Progenitor cell of endocrine pancreas (in vitro differentiated cells): Measurements from ENCODE around the gene GABBR2. TPM values are rescaled to one million over a fixed set of nuclear protein-coding genes. Genes with fewer than 3 reads are reported as not detected.

ENCODE experiments used
- DNase-seq: peaks from one replicate; pipeline ENCODE4 v3.0.0; 2021; ENCODE audit warnings: low spot score; ENCODE audit not compliant: unreplicated experiment
- H3K27ac Mint-ChIP-seq: 2 replicates; pipeline ENCODE4 v1.8.0; 2021; ENCODE audit warnings: mild to moderate bottlenecking, moderate library complexity, mixed read lengths
- H3K27me3 Mint-ChIP-seq: 2 replicates; pipeline ENCODE4 v1.8.0; 2021; ENCODE audit warnings: mixed read lengths
- H3K36me3 Mint-ChIP-seq: 2 replicates; pipeline ENCODE4 v1.8.0; 2022; ENCODE audit warnings: mixed read lengths; ENCODE audit not compliant: insufficient read depth
- H3K4me1 Mint-ChIP-seq: 2 replicates; pipeline ENCODE4 v1.8.0; 2021; ENCODE audit warnings: low read depth, mixed read lengths
- H3K4me3 Mint-ChIP-seq: 2 replicates; pipeline ENCODE4 v1.8.0; 2021; ENCODE audit warnings: low read depth, mild to moderate bottlenecking, moderate library complexity, mixed read lengths
- H3K9me3 Mint-ChIP-seq: 2 replicates; pipeline ENCODE4 v1.8.0; 2021; ENCODE audit warnings: low read depth, mixed read lengths
- CTCF ChIP-seq: fragments of 200-600 bp; sonication (generic); IDR thresholded peaks from one replicate; pipeline ENCODE4 v1.5.0; 2021; ENCODE audit warnings: antibody characterized with exemption, mild to moderate bottlenecking; ENCODE audit not compliant: unreplicated experiment
- total RNA-seq: library from RNA; stranded (reverse); gene quantifications from 2 replicates; pipeline ENCODE4 v1.2.1, GENCODE V29; 2021

Gene GABBR2
- total RNA-seq, 1 donor from 2014 or later = 0.84 TPM

- no peak overlapping the region for H3K27ac Mint-ChIP-seq
Measured at GRCh38 chr9:98728500-98728899, 19.8 kb upstream of the GABBR2 start.

GRCh38 chr9:98727428-98727827 is 18.7 kb upstream of the GABBR2 start:
- peaks cover 44% of the 10 kb centered on the region for H3K27me3 Mint-ChIP-seq

More at GRCh38 chr9:98728500-98728899, 19.8 kb upstream of the GABBR2 start:
- no peak overlapping the region for H3K4me3 Mint-ChIP-seq
- no peaks in the 10 kb centered on the region for H3K36me3 Mint-ChIP-seq
- TF ChIP-seq CTCF = no peak
- H3K9me3 Mint-ChIP-seq = no peaks in the 10 kb centered on the region
- no peaks in the 10 kb centered on the region for H3K4me1 Mint-ChIP-seq
- peaks cover 38% of the 10 kb centered on the region for H3K27me3 Mint-ChIP-seq
- no peak for DNase-seq

GRCh38 chr9:98726735-98727134 is 18.0 kb upstream of the GABBR2 start:
- no peak for DNase-seq
- no peaks in the 10 kb centered on the region for H3K36me3 Mint-ChIP-seq
- H3K4me1 Mint-ChIP-seq = no peaks in the 10 kb centered on the region
- TF ChIP-seq CTCF = no peak
- peaks cover 48% of the 10 kb centered on the region for H3K27me3 Mint-ChIP-seq
- H3K9me3 Mint-ChIP-seq = no peaks in the 10 kb centered on the region
- H3K27ac Mint-ChIP-seq = no peak overlapping the region
- H3K4me3 Mint-ChIP-seq = no peak overlapping the region

More at GRCh38 chr9:98727428-98727827, 18.7 kb upstream of the GABBR2 start:
- Mint-ChIP-seq H3K4me3 (no peak overlapping the region), H3K36me3 (no peaks in the 10 kb centered on the region), H3K27ac (no peak overlapping the region), H3K4me1 (no peaks in the 10 kb centered on the region), H3K9me3 (no peaks in the 10 kb centered on the region)
- no peak for DNase-seq
- TF ChIP-seq CTCF = no peak

- H3K27ac Mint-ChIP-seq = no peak overlapping the region
- H3K4me3 Mint-ChIP-seq = no peak overlapping the region
- TF ChIP-seq CTCF = no peak
- H3K36me3 Mint-ChIP-seq = no peaks in the 10 kb centered on the region
- no peaks in the 10 kb centered on the region for H3K9me3 Mint-ChIP-seq
- H3K27me3 Mint-ChIP-seq = peaks cover 52% of the 10 kb centered on the region
- no peaks in the 10 kb centered on the region for H3K4me1 Mint-ChIP-seq
- no peak for DNase-seq
Measured at GRCh38 chr9:98724810-98725530, 16.2 kb upstream of the GABBR2 start.

- Mint-ChIP-seq H3K4me3 (no peak overlapping the region), H3K9me3 (no peaks in the 10 kb centered on the region), H3K4me1 (no peaks in the 10 kb centered on the region), H3K36me3 (no peaks in the 10 kb centered on the region), H3K27ac (no peak overlapping the region), H3K27me3 (peaks cover 54% of the 10 kb centered on the region)
- no peak for TF ChIP-seq CTCF
- no peak for DNase-seq
Measured at GRCh38 chr9:98721643-98722042, 12.9 kb upstream of the GABBR2 start.
